HS-27A (cell line): ENCODE data around the gene MNAT1.
"Not testable (repeated sequence)": the region's sequence is repeated elsewhere in the genome, so short reads cannot be mapped to it uniquely, and the experiment has no call there.

Experiments
- DNase-seq: peaks from one replicate; pipeline ENCODE4 v3.0.0-alpha.2; 2012; ENCODE audit warnings: low read depth, missing footprints

MNAT1 gene

DNA sequence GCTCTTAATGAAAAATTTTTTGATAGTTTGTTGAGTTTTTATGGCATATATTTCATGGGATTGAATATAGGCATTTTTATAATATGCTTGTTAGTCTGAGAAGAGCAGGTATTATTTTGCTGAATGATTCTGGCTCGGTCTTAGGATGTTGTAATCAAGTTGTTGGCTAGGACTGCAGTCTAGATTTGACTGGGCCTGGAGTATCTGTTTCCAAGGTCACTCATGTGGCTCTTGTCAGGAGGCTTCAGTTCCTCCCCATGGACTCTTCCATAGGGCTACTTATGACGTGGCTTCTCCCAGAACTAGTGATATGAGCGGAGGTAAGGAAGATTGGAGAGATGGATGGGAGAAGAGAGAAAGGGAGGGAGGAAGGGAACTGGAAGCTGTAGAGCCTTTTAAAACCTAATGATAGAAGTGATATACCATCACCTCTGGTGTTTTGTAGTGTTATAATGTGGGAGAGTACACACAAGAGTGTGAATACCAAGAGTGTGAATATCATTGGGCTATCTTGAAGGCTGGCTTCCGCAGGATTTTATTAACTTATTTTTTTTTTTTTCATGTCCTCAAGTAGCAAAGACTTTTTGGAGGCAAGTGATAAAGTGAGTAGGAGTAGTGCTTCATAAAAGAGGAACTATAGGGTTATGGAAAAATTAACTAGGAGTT, 4.4 kb downstream of the MNAT1 start:
- no peak for DNase-seq

DNA sequence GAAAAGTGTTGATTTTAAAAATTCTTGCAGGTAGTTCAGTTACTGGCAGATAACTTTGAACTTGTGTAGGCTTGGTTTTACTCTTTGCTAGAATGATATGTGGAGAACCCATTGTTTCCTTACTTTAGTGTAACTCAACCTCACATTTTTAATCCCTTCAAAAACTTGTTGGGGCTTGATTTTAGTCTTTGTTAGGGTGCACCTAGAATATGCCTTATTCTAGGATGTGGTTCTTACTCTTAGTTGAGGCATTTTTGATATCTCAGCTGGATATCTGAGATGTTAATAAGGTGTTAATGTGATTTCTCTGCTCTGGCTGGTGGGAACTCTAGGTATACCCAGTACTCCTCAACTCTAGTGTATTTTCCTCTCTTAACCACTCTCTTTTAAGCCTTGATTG, 10.0 kb downstream of the MNAT1 start:
- DNase-seq = no peak

DNA sequence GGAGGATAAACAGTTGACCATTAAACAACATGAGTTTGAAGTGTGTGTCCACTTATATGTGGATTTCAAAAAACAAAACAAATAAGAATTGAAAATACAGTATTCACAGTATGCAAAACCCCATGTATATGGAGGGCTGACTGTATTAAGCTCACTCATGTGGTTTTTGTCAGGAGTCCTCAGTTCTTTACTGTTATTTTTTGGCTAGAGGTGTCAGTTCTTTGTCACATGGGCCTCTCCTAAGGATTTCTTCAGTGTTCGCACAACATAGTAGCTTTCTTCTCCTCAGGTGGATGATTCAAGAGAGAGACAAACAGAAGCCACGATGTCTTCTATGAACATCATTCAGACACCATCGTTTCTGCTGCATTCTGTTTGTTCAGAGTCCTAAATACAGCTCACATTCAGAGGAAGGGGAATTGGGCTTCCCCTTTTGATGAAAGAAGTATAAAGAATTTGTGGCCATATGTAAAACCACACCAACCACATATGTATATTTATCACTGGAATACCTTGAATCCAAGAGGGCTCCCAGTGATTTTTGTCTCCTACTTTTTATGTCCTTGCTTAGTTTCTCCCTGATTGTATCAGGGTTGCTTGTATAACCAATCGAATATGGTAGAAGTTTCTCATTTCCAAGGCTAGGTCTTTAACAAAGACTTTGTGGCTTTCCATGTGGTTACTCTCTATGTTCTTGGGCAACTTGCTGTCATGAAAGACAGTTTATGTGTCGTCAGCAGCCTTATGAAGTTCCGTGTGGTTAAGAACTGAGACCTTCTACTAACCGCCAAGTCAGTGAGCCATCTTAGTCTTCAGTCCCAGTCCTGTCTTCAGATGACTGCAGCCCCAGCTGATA, 18.9 kb downstream of the MNAT1 start:
- DNase-seq = no peak

DNA sequence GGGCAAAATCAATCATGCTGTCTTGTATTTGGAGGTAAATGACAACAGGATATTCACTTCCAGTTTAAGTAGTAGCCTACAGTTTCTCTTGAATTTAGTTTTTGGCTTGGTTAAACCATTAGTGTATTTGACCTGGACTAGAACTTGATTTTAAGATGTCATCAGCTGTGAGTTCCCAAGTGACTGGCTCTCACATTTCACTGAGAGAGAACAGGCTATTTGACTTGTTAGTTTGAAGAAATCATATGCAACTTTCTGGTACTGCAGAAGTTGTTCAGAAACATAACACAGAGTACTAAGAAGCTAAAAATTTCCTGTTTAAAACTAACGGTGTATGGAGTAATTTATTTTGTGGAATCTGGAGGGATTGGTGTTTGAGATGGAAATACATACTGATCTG, 22.3 kb downstream of the MNAT1 start:
- DNase-seq = no peak

GRCh38 chr14:60757567-60758002, 23.0 kb downstream of the MNAT1 start:
- DNase-seq = no peak

- DNase-seq = no peak
Observed at GRCh38 chr14:60758885-60759284, 24.3 kb downstream of the MNAT1 start.

GRCh38 chr14:60760209-60760608, 25.6 kb downstream of the MNAT1 start:
- DNase-seq = no peak

- no peak for DNase-seq
Observed at GRCh38 chr14:60760644-60761364, 26.2 kb downstream of the MNAT1 start.

DNA sequence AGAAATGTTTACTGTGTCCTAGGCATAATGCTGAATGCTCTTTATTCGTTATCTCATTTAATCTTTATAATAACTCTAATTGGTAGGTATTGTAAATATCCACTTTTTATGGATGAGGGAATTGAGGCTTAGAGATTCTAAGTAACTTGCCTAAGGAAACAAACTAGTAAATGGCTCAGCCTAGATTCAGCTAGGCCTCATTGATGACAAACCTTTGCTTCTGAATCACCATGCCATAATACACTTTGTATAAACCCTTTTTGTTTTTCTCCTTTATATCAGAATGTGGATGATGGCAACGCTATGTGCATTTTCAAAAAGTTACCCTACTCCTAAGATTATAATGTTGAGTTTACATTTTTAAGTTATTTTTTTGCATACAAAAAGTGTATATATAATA, 34.0 kb downstream of the MNAT1 start:
- no peak for DNase-seq

DNA sequence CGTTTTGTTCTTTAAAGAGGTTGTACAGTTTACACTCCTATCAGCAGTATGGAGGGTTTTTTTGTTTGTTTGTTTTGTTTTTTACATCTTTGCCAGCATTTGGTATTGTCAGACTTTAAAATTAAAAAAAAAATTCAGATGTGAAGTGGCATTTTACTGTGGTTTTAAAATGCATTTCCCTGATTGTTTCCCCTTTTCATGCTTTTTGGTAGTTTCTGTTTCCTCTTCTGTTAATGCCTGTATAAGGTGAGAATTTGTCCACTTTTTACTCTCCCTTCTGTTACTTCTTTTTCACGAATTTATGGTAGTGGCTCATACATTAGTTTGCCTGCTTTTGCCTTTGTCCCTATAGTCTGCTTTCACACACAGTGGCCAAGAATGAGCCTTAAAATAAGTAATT, 36.6 kb downstream of the MNAT1 start:
- DNase-seq = no peak

GRCh38 chr14:60773558-60773957, 39.0 kb downstream of the MNAT1 start:
- DNase-seq = no peak

DNA sequence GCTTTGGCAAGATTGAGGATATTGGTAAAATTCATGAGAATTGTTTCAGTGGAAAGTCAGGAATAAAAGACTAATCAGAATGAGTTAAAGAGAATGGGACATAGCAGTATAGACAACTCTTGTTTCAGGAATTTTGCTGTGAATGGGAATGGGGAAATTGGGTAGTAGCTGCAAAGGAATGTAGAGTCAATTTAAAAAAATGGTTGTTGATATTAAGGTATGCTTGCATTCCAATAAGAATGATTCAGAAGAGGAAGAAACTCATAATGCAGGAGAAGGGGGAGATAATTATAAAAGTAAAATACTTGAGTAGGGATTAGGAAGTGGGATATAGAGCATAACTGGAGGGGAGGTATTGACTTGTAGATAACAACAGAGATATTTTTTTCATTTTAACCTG, 40.7 kb downstream of the MNAT1 start:
- DNase-seq = peak; percentile 59

- peak; percentile 77 for DNase-seq
Observed at GRCh38 chr14:60777856-60778578, 43.5 kb downstream of the MNAT1 start.

DNA sequence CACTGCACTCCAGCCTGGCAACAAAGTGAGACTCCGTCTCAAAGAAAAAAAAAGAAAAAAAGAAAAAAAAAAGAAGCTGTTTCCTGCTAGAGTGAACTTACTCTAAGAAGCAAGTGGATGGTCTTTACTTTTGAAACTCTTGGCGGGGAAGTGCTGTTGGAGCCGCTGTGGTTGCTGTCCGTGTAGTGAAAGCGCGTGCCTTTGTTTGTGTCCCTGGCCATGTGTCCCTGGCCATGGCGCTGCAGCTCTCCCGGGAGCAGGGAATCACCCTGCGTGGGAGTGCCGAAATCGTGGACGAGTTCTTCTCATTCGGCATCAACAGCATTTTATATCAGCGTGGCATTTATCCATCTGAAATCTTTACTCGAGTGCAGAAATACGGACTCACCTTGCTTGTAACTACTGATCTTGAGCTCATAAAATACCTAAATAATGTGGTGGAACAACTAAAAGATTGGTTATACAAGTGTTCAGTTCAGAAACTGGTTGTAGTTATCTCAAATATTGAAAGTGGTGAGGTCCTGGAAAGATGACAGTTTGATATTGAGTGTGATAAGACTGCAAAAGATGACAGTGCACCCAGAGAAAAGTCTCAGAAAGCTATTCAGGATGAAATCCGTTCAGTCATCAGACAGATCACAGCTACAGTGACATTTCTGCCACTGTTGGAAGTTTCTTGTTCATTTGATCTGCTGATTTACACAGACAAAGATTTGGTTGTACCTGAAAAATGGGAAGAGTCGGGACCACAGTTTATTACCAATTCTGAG, 45.4 kb downstream of the MNAT1 start:
- DNase-seq = not testable (repeated sequence)

GRCh38 chr14:60780558-60780957, 46.0 kb downstream of the MNAT1 start:
- DNase-seq = not testable (repeated sequence)

DNA sequence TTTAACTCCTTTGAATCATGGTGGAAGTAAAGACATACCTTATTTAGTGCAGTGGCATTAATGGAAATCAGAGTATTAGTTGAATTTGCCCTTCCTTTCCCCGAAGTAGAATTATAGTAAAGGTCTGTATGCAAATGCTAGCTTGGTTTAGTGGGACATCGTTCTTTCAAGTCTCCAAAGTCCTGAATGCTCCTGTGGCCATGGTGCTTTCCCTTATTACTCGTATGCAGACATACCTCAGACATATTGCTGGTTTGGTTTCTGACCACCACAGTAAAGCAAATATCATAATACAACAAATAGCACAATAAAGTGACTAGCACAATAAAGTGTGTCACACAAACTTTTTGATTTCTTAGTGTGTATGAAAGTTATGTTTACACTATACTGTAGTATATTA, 52.3 kb downstream of the MNAT1 start:
- no peak for DNase-seq

- no peak for DNase-seq
Observed at GRCh38 chr14:60789656-60790055, 55.1 kb downstream of the MNAT1 start.

DNA sequence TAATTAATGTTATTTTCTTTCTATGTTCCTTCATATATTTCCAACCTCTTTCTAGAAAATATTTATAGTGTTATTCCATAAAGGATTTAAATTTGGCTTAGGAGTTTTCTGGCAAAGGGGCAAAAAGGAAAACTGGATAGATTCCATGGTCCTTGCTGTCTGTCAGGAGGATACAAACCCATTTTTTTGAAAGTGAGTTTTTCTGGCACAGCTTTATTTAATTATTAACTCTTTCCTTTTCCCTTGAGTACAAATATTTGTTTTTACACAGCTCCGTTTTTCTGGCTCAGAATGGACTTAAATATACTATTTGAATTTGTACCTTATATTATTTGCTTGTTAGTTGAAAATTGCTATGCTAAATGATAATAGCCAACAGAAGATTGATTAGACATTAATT, 56.3 kb downstream of the MNAT1 start:
- no peak for DNase-seq

DNA sequence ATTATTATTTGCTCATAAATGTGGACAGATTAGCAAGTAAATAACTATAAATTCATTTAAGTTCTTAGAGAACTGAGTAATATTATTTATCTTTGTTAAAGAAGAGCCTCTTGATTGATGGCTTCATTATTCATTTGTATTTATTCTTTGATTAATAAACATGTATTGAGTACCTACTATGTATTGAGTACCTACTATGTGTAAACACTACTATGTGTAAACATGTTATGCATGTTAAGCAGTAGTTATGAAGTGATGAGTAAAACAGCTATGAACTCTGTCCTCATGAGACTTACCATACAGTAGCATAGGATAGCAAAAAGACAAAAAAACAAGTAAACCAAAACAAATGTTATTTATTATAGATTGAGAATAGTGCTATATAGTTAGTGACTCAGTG, 61.9 kb downstream of the MNAT1 start:
- no peak for DNase-seq

GRCh38 chr14:60800409-60800808, 65.8 kb downstream of the MNAT1 start:
- DNase-seq = no peak

GRCh38 chr14:60803871-60804270, 69.3 kb downstream of the MNAT1 start:
- DNase-seq = no peak
